Measurements from ENCODE around the gene GRIFIN. TPM values are rescaled to one million over a fixed set of nuclear protein-coding genes. Genes with fewer than 3 reads are reported as not detected.

The GRIFIN gene
- total and polyA plus RNA-seq, 2 donors (not counting 1 experiment from before 2014, with no cell fraction given): not detected

GRCh38 chr7:2488272-2488645 lies 12.1 kb upstream of the GRIFIN start:
- ATAC-seq (ENCODE audit: low read depth) (no peak), DNase-seq (no peak)
- no peak for TF ChIP-seq EZH2 (IDR thresholded peaks at IDR 0.05; ENCODE audit: borderline replicate concordance, insufficient read depth, low read depth, low read length, poor library complexity, severe bottlenecking)
- TF ChIP-seq, protein P1, sequence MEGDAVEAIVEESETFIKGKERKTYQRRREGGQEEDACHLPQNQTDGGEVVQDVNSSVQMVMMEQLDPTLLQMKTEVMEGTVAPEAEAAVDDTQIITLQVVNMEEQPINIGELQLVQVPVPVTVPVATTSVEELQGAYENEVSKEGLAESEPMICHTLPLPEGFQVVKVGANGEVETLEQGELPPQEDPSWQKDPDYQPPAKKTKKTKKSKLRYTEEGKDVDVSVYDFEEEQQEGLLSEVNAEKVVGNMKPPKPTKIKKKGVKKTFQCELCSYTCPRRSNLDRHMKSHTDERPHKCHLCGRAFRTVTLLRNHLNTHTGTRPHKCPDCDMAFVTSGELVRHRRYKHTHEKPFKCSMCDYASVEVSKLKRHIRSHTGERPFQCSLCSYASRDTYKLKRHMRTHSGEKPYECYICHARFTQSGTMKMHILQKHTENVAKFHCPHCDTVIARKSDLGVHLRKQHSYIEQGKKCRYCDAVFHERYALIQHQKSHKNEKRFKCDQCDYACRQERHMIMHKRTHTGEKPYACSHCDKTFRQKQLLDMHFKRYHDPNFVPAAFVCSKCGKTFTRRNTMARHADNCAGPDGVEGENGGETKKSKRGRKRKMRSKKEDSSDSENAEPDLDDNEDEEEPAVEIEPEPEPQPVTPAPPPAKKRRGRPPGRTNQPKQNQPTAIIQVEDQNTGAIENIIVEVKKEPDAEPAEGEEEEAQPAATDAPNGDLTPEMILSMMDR (IDR thresholded peaks at IDR 0.05): no peak
- intact Hi-C loops (cut with micrococcal nuclease): no loop called here
- Histone ChIP-seq H2AFZ (ENCODE audit: insufficient read depth, low read depth, low read length, poor library complexity, severe bottlenecking) (no peak overlapping the region), H3K79me2 (ENCODE audit: control insufficient read depth, insufficient read depth, low read length) (no peaks in the 10 kb centered on the region), H3K9ac (ENCODE audit: low read length) (no peak overlapping the region), H3K27ac (ENCODE audit: low read length in 2 of 2) (no peak overlapping the region), H3K36me3 (replicated peaks in 1 of 2; ENCODE audit: control extremely low read depth in 1 of 2, control insufficient read depth in 1 of 2, extremely low read depth in 1 of 2, insufficient read depth in 2 of 2, low read length in 1 of 2) (no peaks in the 10 kb centered on the region), H3K4me1 (ENCODE audit: control insufficient read depth in 2 of 2, insufficient read depth in 2 of 2, low read length in 2 of 2) (no peaks in the 10 kb centered on the region), H3K4me2 (replicated peaks; ENCODE audit: low read depth, low read length, poor library complexity, severe bottlenecking) (no peak overlapping the region), H3K9me3 (ENCODE audit: control extremely low read depth in 1 of 3, control insufficient read depth in 2 of 3, insufficient read depth in 1 of 3, low read length in 2 of 3) (peaks cover 0 to 9% (median 0%) of the 10 kb centered on the region in 3 donors), H3K4me3 (ENCODE audit: control extremely low read depth in 1 of 5, extremely low read depth in 1 of 5, insufficient read depth in 1 of 5, low read depth in 2 of 5, low read length in 4 of 5) (no peak overlapping the region), H3K27me3 (replicated peaks in 1 of 4; ENCODE audit: control extremely low read depth in 1 of 4, control insufficient read depth in 3 of 4, insufficient read depth in 4 of 4, low read length in 3 of 4) (peaks cover 0 to 20% (median 0%) of the 10 kb centered on the region in 4 experiments), H4K20me1 (ENCODE audit: control insufficient read depth, insufficient read depth, low read length, poor library complexity, severe bottlenecking) (no peaks in the 10 kb centered on the region)
- CTCF ChIA-PET: interaction anchor here (0.6 to 1.0 kb wide), 2 partner anchors 19 to 123 kb away, joined by 3 to 4 read pairs; no protein-coding TSS in a partner anchor
- H3K27me3 Mint-ChIP-seq: no peaks in the 10 kb centered on the region
- H3K27ac Mint-ChIP-seq: no peak overlapping the region
- POLR2A ChIA-PET: no interaction called here
- peaks cover 2% of the 10 kb centered on the region for H3K4me1 Mint-ChIP-seq
- no peaks in the 10 kb centered on the region for H3K9me3 Mint-ChIP-seq (ENCODE audit: insufficient read depth)
- H3K4me3 Mint-ChIP-seq: no peak overlapping the region
- 83% methylated on average over 7 of the region's 8 CpGs for WGBS (ENCODE audit: insufficient coverage)

- TF ChIP-seq, protein P1 (IDR thresholded peaks at IDR 0.05): no peak
- no peak for TF ChIP-seq EZH2 (IDR thresholded peaks at IDR 0.05; ENCODE audit: borderline replicate concordance, insufficient read depth, low read depth, low read length, poor library complexity, severe bottlenecking)
- H2AFZ ChIP-seq (ENCODE audit: insufficient read depth, low read depth, low read length, poor library complexity, severe bottlenecking): no peak overlapping the region
- no peak overlapping the region for H3K4me2 ChIP-seq (replicated peaks; ENCODE audit: low read depth, low read length, poor library complexity, severe bottlenecking)
- H3K27ac ChIP-seq (ENCODE audit: low read length in 2 of 2): no peak overlapping the region
- H3K4me3 ChIP-seq (ENCODE audit: control extremely low read depth in 1 of 5, extremely low read depth in 1 of 5, insufficient read depth in 1 of 5, low read depth in 2 of 5, low read length in 4 of 5): no peak overlapping the region
- no peaks in the 10 kb centered on the region for H3K27me3 Mint-ChIP-seq
- H3K4me3 Mint-ChIP-seq: no peak overlapping the region
- peaks cover 0 to 14% (median 0%) of the 10 kb centered on the region in 4 experiments for H3K27me3 ChIP-seq (replicated peaks in 1 of 4; ENCODE audit: control extremely low read depth in 1 of 4, control insufficient read depth in 3 of 4, insufficient read depth in 4 of 4, low read length in 3 of 4)
- ChIA-PET POLR2A (interaction anchor here (0.6 to 1.0 kb wide), 2 partner anchors 40 to 64 kb away, joined by 3 to 13 read pairs; no protein-coding TSS in a partner anchor), CTCF (no interaction called here)
- no peak overlapping the region for H3K27ac Mint-ChIP-seq
- DNase-seq: no peak
- no peaks in the 10 kb centered on the region for H4K20me1 ChIP-seq (ENCODE audit: control insufficient read depth, insufficient read depth, low read length, poor library complexity, severe bottlenecking)
- no peaks in the 10 kb centered on the region for H3K4me1 ChIP-seq (ENCODE audit: control insufficient read depth in 2 of 2, insufficient read depth in 2 of 2, low read length in 2 of 2)
- H3K9me3 Mint-ChIP-seq (ENCODE audit: insufficient read depth): no peaks in the 10 kb centered on the region
- intact Hi-C loops (cut with micrococcal nuclease): no loop called here
- no peak overlapping the region for H3K9ac ChIP-seq (ENCODE audit: low read length)
- peaks cover 0 to 14% (median 4%) of the 10 kb centered on the region in 3 donors for H3K9me3 ChIP-seq (ENCODE audit: control extremely low read depth in 1 of 3, control insufficient read depth in 2 of 3, insufficient read depth in 1 of 3, low read length in 2 of 3)
- H3K79me2 ChIP-seq (ENCODE audit: control insufficient read depth, insufficient read depth, low read length): no peaks in the 10 kb centered on the region
- no peaks in the 10 kb centered on the region for H3K36me3 ChIP-seq (replicated peaks in 1 of 2; ENCODE audit: control extremely low read depth in 1 of 2, control insufficient read depth in 1 of 2, extremely low read depth in 1 of 2, insufficient read depth in 2 of 2, low read length in 1 of 2)
- H3K4me1 Mint-ChIP-seq: peaks cover 2% of the 10 kb centered on the region
- 63% methylated on average over 10 of the region's 14 CpGs for WGBS (ENCODE audit: insufficient coverage)
- no peak for ATAC-seq (ENCODE audit: low read depth)
Observed at GRCh38 chr7:2487586-2488271, 11.5 kb upstream of the GRIFIN start.
